ENCODE results near the gene CLEC2L.

CLEC2L gene

GRCh38 chr7:139566736-139567646 lies 43.5 kb downstream of the CLEC2L start:
- Histone ChIP-seq H2AFZ (ENCODE audit: low read depth, low read length) (no peak overlapping the region), H3K9me3 (ENCODE audit: control insufficient read depth, low read length) (no peaks in the 10 kb centered on the region), H2BK15ac (ENCODE audit: low read depth, poor library complexity, severe bottlenecking) (no peak overlapping the region), H2AK5ac (ENCODE audit: low read length, severe bottlenecking) (no peak overlapping the region), H4K91ac (ENCODE audit: low read length) (no peak overlapping the region), H3K27ac (ENCODE audit: low read length, poor library complexity, severe bottlenecking) (no peak overlapping the region), H3K18ac (ENCODE audit: low read depth in 1 of 2, low read length in 2 of 2) (no peak overlapping the region), H3K4me2 (ENCODE audit: low read length, poor library complexity, severe bottlenecking) (no peak overlapping the region), H2BK120ac (ENCODE audit: low read depth, low read length) (no peak overlapping the region), H3K36me3 (ENCODE audit: control insufficient read depth in 1 of 2, insufficient read depth in 2 of 2, low read depth in 1 of 2, low read length in 2 of 2) (peaks cover 49 to 60% of the 10 kb centered on the region in 2 experiments), H3K4me3 (ENCODE audit: insufficient read depth in 1 of 2, low read depth in 1 of 2, low read length in 2 of 2) (no peak overlapping the region), H3K79me1 (replicated peaks; ENCODE audit: low read length, poor library complexity, severe bottlenecking) (peaks cover 30% of the 10 kb centered on the region), H2BK5ac (ENCODE audit: low read depth, low read length, poor library complexity, severe bottlenecking) (no peak overlapping the region), H4K8ac (ENCODE audit: low read length) (no peak overlapping the region), H3K4me1 (ENCODE audit: control insufficient read depth, insufficient read depth, low read depth, low read length) (peaks cover 1% of the 10 kb centered on the region), H3K14ac (ENCODE audit: low read length in 2 of 2) (no peak overlapping the region), H3K9ac (ENCODE audit: low read length) (no peak overlapping the region), H3K27me3 (ENCODE audit: control insufficient read depth in 1 of 2, insufficient read depth in 1 of 2, low read length in 2 of 2) (no peaks in the 10 kb centered on the region), H3K23ac (ENCODE audit: low read length in 2 of 2) (no peak overlapping the region), H3K4ac (ENCODE audit: low read depth in 1 of 2, low read length in 2 of 2) (no peak overlapping the region), H2BK12ac (ENCODE audit: low read length in 2 of 2) (no peak overlapping the region)
- WGBS = 95% methylated on average over 12 of the region's 15 CpGs
- no peak for DNase-seq

GRCh38 chr7:139567647-139568345 lies 44.3 kb downstream of the CLEC2L start:
- Histone ChIP-seq H3K27me3 (ENCODE audit: control insufficient read depth in 1 of 2, insufficient read depth in 1 of 2, low read length in 2 of 2) (no peaks in the 10 kb centered on the region), H4K91ac (ENCODE audit: low read length) (no peak overlapping the region), H3K36me3 (ENCODE audit: control insufficient read depth in 1 of 2, insufficient read depth in 2 of 2, low read depth in 1 of 2, low read length in 2 of 2) (peaks cover 50 to 61% of the 10 kb centered on the region in 2 experiments), H2BK120ac (ENCODE audit: low read depth, low read length) (no peak overlapping the region), H3K27ac (ENCODE audit: low read length, poor library complexity, severe bottlenecking) (no peak overlapping the region), H3K4me2 (ENCODE audit: low read length, poor library complexity, severe bottlenecking) (no peak overlapping the region), H2BK15ac (ENCODE audit: low read depth, poor library complexity, severe bottlenecking) (no peak overlapping the region), H3K23ac (ENCODE audit: low read length in 2 of 2) (no peak overlapping the region), H2BK12ac (ENCODE audit: low read length in 2 of 2) (no peak overlapping the region), H3K79me1 (replicated peaks; ENCODE audit: low read length, poor library complexity, severe bottlenecking) (peaks cover 32% of the 10 kb centered on the region), H3K14ac (ENCODE audit: low read length in 2 of 2) (no peak overlapping the region), H2AK5ac (ENCODE audit: low read length, severe bottlenecking) (no peak overlapping the region), H2BK5ac (ENCODE audit: low read depth, low read length, poor library complexity, severe bottlenecking) (no peak overlapping the region), H3K4ac (ENCODE audit: low read depth in 1 of 2, low read length in 2 of 2) (no peak overlapping the region), H3K18ac (ENCODE audit: low read depth in 1 of 2, low read length in 2 of 2) (no peak overlapping the region), H3K9me3 (ENCODE audit: control insufficient read depth, low read length) (no peaks in the 10 kb centered on the region), H3K4me1 (ENCODE audit: control insufficient read depth, insufficient read depth, low read depth, low read length) (peaks cover 1% of the 10 kb centered on the region), H3K4me3 (ENCODE audit: insufficient read depth in 1 of 2, low read depth in 1 of 2, low read length in 2 of 2) (no peak overlapping the region), H3K9ac (ENCODE audit: low read length) (no peak overlapping the region), H4K8ac (ENCODE audit: low read length) (no peak overlapping the region), H2AFZ (ENCODE audit: low read depth, low read length) (no peak overlapping the region)
- 96% methylated on average over 14 of the region's 14 CpGs for WGBS
- no peak for DNase-seq

GRCh38 chr7:139568346-139568675 lies 44.8 kb downstream of the CLEC2L start:
- no peak overlapping the region for H3K18ac ChIP-seq (ENCODE audit: low read depth in 1 of 2, low read length in 2 of 2)
- no peak overlapping the region for H4K8ac ChIP-seq (ENCODE audit: low read length)
- no peak overlapping the region for H2BK12ac ChIP-seq (ENCODE audit: low read length in 2 of 2)
- H3K27ac ChIP-seq (ENCODE audit: low read length, poor library complexity, severe bottlenecking) = no peak overlapping the region
- no peaks in the 10 kb centered on the region for H3K27me3 ChIP-seq (ENCODE audit: control insufficient read depth in 1 of 2, insufficient read depth in 1 of 2, low read length in 2 of 2)
- H3K23ac ChIP-seq (ENCODE audit: low read length in 2 of 2) = no peak overlapping the region
- H3K4ac ChIP-seq (ENCODE audit: low read depth in 1 of 2, low read length in 2 of 2) = no peak overlapping the region
- no peak overlapping the region for H3K14ac ChIP-seq (ENCODE audit: low read length in 2 of 2)
- no peak overlapping the region for H2BK5ac ChIP-seq (ENCODE audit: low read depth, low read length, poor library complexity, severe bottlenecking)
- no peaks in the 10 kb centered on the region for H3K9me3 ChIP-seq (ENCODE audit: control insufficient read depth, low read length)
- H2BK15ac ChIP-seq (ENCODE audit: low read depth, poor library complexity, severe bottlenecking) = no peak overlapping the region
- peaks cover 1% of the 10 kb centered on the region for H3K4me1 ChIP-seq (ENCODE audit: control insufficient read depth, insufficient read depth, low read depth, low read length)
- H2AFZ ChIP-seq (ENCODE audit: low read depth, low read length) = no peak overlapping the region
- H4K91ac ChIP-seq (ENCODE audit: low read length) = no peak overlapping the region
- H3K4me3 ChIP-seq (ENCODE audit: insufficient read depth in 1 of 2, low read depth in 1 of 2, low read length in 2 of 2) = no peak overlapping the region
- no peak overlapping the region for H3K9ac ChIP-seq (ENCODE audit: low read length)
- peaks cover 34% of the 10 kb centered on the region for H3K79me1 ChIP-seq (replicated peaks; ENCODE audit: low read length, poor library complexity, severe bottlenecking)
- no peak overlapping the region for H2BK120ac ChIP-seq (ENCODE audit: low read depth, low read length)
- H3K4me2 ChIP-seq (ENCODE audit: low read length, poor library complexity, severe bottlenecking) = no peak overlapping the region
- H3K36me3 ChIP-seq (ENCODE audit: control insufficient read depth in 1 of 2, insufficient read depth in 2 of 2, low read depth in 1 of 2, low read length in 2 of 2) = peaks cover 55 to 62% of the 10 kb centered on the region in 2 experiments
- no peak for DNase-seq
- 98% methylated on average over 5 of the region's 6 CpGs for WGBS
- no peak overlapping the region for H2AK5ac ChIP-seq (ENCODE audit: low read length, severe bottlenecking)

DNA sequence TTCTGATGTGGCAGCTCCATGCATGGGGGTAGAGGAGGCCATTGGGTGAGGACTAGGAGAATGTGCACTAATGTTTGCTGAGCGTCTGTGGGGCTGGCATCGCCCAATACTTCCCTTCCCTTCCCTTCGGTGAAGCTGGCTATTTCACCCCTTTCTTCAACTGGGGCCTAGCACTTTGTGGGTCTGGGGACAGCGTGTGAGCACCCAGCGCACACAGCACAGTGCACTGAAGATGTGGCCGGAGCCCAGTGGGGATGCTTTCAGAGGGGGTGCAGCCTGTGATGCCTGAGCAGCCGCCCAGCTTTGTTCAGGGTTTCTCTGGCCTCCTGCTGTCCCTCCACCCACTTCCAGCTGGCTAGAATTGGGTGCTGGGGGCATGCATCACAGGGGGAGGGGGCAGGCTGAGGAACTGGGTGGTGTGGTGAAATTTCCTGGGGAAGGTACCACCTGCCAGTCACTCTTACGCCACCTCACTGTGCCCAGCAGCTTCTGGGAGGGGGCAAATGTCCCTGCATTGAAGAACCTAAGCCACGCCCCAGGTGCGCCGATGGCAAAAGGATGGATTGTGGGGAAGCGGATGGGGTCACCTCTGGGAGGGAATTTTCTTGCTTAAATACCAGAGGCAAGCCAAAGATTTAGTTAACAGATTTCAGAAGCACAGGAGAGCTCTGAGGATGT lies 45.5 kb downstream of the CLEC2L start:
- H3K9ac ChIP-seq (ENCODE audit: low read length) = no peak overlapping the region
- no peak overlapping the region for H2AFZ ChIP-seq (ENCODE audit: low read depth, low read length)
- peaks cover 37% of the 10 kb centered on the region for H3K79me1 ChIP-seq (replicated peaks; ENCODE audit: low read length, poor library complexity, severe bottlenecking)
- H3K36me3 ChIP-seq (ENCODE audit: control insufficient read depth in 1 of 2, insufficient read depth in 2 of 2, low read depth in 1 of 2, low read length in 2 of 2) = peaks cover 61 to 68% of the 10 kb centered on the region in 2 experiments
- H2BK5ac ChIP-seq (ENCODE audit: low read depth, low read length, poor library complexity, severe bottlenecking) = no peak overlapping the region
- H3K4ac ChIP-seq (ENCODE audit: low read depth in 1 of 2, low read length in 2 of 2) = no peak overlapping the region
- H2BK120ac ChIP-seq (ENCODE audit: low read depth, low read length) = no peak overlapping the region
- H3K27ac ChIP-seq (ENCODE audit: low read length, poor library complexity, severe bottlenecking) = no peak overlapping the region
- H2BK15ac ChIP-seq (ENCODE audit: low read depth, poor library complexity, severe bottlenecking) = no peak overlapping the region
- no peak overlapping the region for H3K4me3 ChIP-seq (ENCODE audit: insufficient read depth in 1 of 2, low read depth in 1 of 2, low read length in 2 of 2)
- no peak overlapping the region for H3K4me2 ChIP-seq (ENCODE audit: low read length, poor library complexity, severe bottlenecking)
- H3K4me1 ChIP-seq (ENCODE audit: control insufficient read depth, insufficient read depth, low read depth, low read length) = peaks cover 1% of the 10 kb centered on the region
- no peaks in the 10 kb centered on the region for H3K27me3 ChIP-seq (ENCODE audit: control insufficient read depth in 1 of 2, insufficient read depth in 1 of 2, low read length in 2 of 2)
- no peaks in the 10 kb centered on the region for H3K9me3 ChIP-seq (ENCODE audit: control insufficient read depth, low read length)
- 97% methylated on average over 11 of the region's 12 CpGs for WGBS
- no peak overlapping the region for H4K8ac ChIP-seq (ENCODE audit: low read length)
- H2BK12ac ChIP-seq (ENCODE audit: low read length in 2 of 2) = no peak overlapping the region
- H3K14ac ChIP-seq (ENCODE audit: low read length in 2 of 2) = no peak overlapping the region
- H4K91ac ChIP-seq (ENCODE audit: low read length) = no peak overlapping the region
- no peak for DNase-seq
- H2AK5ac ChIP-seq (ENCODE audit: low read length, severe bottlenecking) = no peak overlapping the region
- H3K23ac ChIP-seq (ENCODE audit: low read length in 2 of 2) = no peak overlapping the region
- H3K18ac ChIP-seq (ENCODE audit: low read depth in 1 of 2, low read length in 2 of 2) = no peak overlapping the region
